Measurements from ENCODE around the gene SLC13A3. TPM values are rescaled to one million over a fixed set of nuclear protein-coding genes. Genes with fewer than 3 reads are reported as not detected.
A peak's percentile ranks its signal among the peaks of the same experiment; 100 is the strongest.

The SLC13A3 gene
- total RNA-seq, result under 1 TPM; 0.07 TPM

GRCh38 chr20:46651091-46651962 is at the start of gene SLC13A3:
Gene SLC13A3 (minus strand): TSS chr20:46651459. CDS start chr20:46651421, 38 bp downstream.
- POLR2A ChIA-PET, result no interaction called here

GRCh38 chr20:46701057-46701456 is 49.8 kb upstream of the SLC13A3 start:
- ATAC-seq (no peak), DNase-seq (no peak)
- Mint-ChIP-seq H3K27me3 (peaks cover 27% of the 10 kb centered on the region), H3K9me3 (ENCODE audit: low read depth) (peaks cover 2% of the 10 kb centered on the region), H3K36me3 (ENCODE audit: low read depth) (no peaks in the 10 kb centered on the region), H3K4me1 (peaks cover 3% of the 10 kb centered on the region), H3K4me3 (no peak overlapping the region), H3K27ac (no peak overlapping the region)
- CTCF ChIA-PET, result interaction anchor here (0.5 to 0.6 kb wide), 2 partner anchors 29 to 106 kb away, joined by 3 read pairs; no protein-coding TSS in a partner anchor
- POLR2A ChIA-PET, result no interaction called here
- intact Hi-C loops (cut with DNase I, micrococcal nuclease), result no loop called here

More at GRCh38 chr20:46651091-46651962, at the start of gene SLC13A3:
- ATAC-seq (no peak), DNase-seq (no peak)
- Mint-ChIP-seq H3K9me3 (ENCODE audit: low read depth) (no peaks in the 10 kb centered on the region), H3K27me3 (peaks cover 33% of the 10 kb centered on the region), H3K36me3 (ENCODE audit: low read depth) (no peaks in the 10 kb centered on the region), H3K4me3 (no peak within 1 kb of the TSS), H3K4me1 (no peaks in the 10 kb centered on the region), H3K27ac (no peak within 1 kb of the TSS)
- CTCF ChIA-PET, result interaction anchor here (1.1 kb wide), 1 partner anchor 43 kb away, joined by 3 read pairs; no protein-coding TSS in a partner anchor
- intact Hi-C loops (cut with DNase I, micrococcal nuclease), result no loop called here

- Mint-ChIP-seq H3K4me1 (peaks cover 4% of the 10 kb centered on the region), H3K27ac (no peak overlapping the region), H3K36me3 (ENCODE audit: low read depth) (no peaks in the 10 kb centered on the region), H3K9me3 (ENCODE audit: low read depth) (peaks cover 2% of the 10 kb centered on the region), H3K4me3 (no peak overlapping the region), H3K27me3 (peaks cover 25% of the 10 kb centered on the region)
- no peak for ATAC-seq
- CTCF ChIA-PET, result interaction anchor here (0.5 to 0.6 kb wide), 2 partner anchors 29 to 106 kb away, joined by 3 read pairs; no protein-coding TSS in a partner anchor
- POLR2A ChIA-PET, result no interaction called here
- DNase-seq, result no peak
- intact Hi-C loops (cut with DNase I, micrococcal nuclease), result no loop called here
Measured at GRCh38 chr20:46700481-46700880, 49.2 kb upstream of the SLC13A3 start.

- POLR2A ChIA-PET, result no interaction called here
- peaks cover 20% of the 10 kb centered on the region for H3K27me3 Mint-ChIP-seq
- CTCF ChIA-PET, result no interaction called here
- no peaks in the 10 kb centered on the region for H3K36me3 Mint-ChIP-seq (ENCODE audit: low read depth)
- DNase-seq, result peak; percentile 39
- intact Hi-C loops (cut with DNase I, micrococcal nuclease), result no loop called here
- H3K9me3 Mint-ChIP-seq (ENCODE audit: low read depth), result peaks cover 2% of the 10 kb centered on the region
- H3K4me3 Mint-ChIP-seq, result no peak overlapping the region
- H3K4me1 Mint-ChIP-seq, result peaks cover 4% of the 10 kb centered on the region
- no peak overlapping the region for H3K27ac Mint-ChIP-seq
- ATAC-seq, result no peak
Measured at GRCh38 chr20:46699651-46700359, 48.5 kb upstream of the SLC13A3 start.

GRCh38 chr20:46698788-46699187 is 47.5 kb upstream of the SLC13A3 start:
- H3K36me3 Mint-ChIP-seq (ENCODE audit: low read depth), result no peaks in the 10 kb centered on the region
- intact Hi-C loops (cut with DNase I, micrococcal nuclease), result no loop called here
- no peak overlapping the region for H3K4me3 Mint-ChIP-seq
- CTCF ChIA-PET, result no interaction called here
- H3K9me3 Mint-ChIP-seq (ENCODE audit: low read depth), result peaks cover 2% of the 10 kb centered on the region
- no peak for ATAC-seq
- POLR2A ChIA-PET, result no interaction called here
- H3K27ac Mint-ChIP-seq, result no peak overlapping the region
- H3K27me3 Mint-ChIP-seq, result peaks cover 16% of the 10 kb centered on the region
- peaks cover 10% of the 10 kb centered on the region for H3K4me1 Mint-ChIP-seq
- no peak for DNase-seq

GRCh38 chr20:46696791-46697279 is 45.6 kb upstream of the SLC13A3 start:
- peaks cover 2% of the 10 kb centered on the region for H3K9me3 Mint-ChIP-seq (ENCODE audit: low read depth)
- H3K27me3 Mint-ChIP-seq, result peaks cover 14% of the 10 kb centered on the region
- no peaks in the 10 kb centered on the region for H3K36me3 Mint-ChIP-seq (ENCODE audit: low read depth)
- no peak for ATAC-seq
- no peak overlapping the region for H3K4me3 Mint-ChIP-seq
- intact Hi-C loops (cut with DNase I, micrococcal nuclease), result no loop called here
- ChIA-PET POLR2A (no interaction called here), CTCF (interaction anchor here (1.0 to 1.9 kb wide), 2 partner anchors 16 to 299 kb away, joined by 3 to 9 read pairs; no protein-coding TSS in a partner anchor)
- no peak for DNase-seq
- H3K27ac Mint-ChIP-seq, result no peak overlapping the region
- peaks cover 10% of the 10 kb centered on the region for H3K4me1 Mint-ChIP-seq

GRCh38 chr20:46695892-46696291 is 44.6 kb upstream of the SLC13A3 start:
- no peak for DNase-seq
- H3K27ac Mint-ChIP-seq, result no peak overlapping the region
- CTCF ChIA-PET, result interaction anchor here (1.9 kb wide), 1 partner anchor 15 kb away, joined by 9 read pairs; no protein-coding TSS in a partner anchor
- intact Hi-C loops (cut with DNase I, micrococcal nuclease), result no loop called here
- POLR2A ChIA-PET, result interaction anchor here (1.0 kb wide), 1 partner anchor 10 kb away, joined by 3 read pairs; no protein-coding TSS in a partner anchor
- peaks cover 11% of the 10 kb centered on the region for H3K4me1 Mint-ChIP-seq
- H3K9me3 Mint-ChIP-seq (ENCODE audit: low read depth), result peaks cover 2% of the 10 kb centered on the region
- H3K27me3 Mint-ChIP-seq, result peaks cover 12% of the 10 kb centered on the region
- peak; percentile 47 for ATAC-seq
- no peaks in the 10 kb centered on the region for H3K36me3 Mint-ChIP-seq (ENCODE audit: low read depth)
- H3K4me3 Mint-ChIP-seq, result no peak overlapping the region

GRCh38 chr20:46694484-46694883 is 43.2 kb upstream of the SLC13A3 start:
- peaks cover 6% of the 10 kb centered on the region for H3K27me3 Mint-ChIP-seq
- peaks cover 2% of the 10 kb centered on the region for H3K9me3 Mint-ChIP-seq (ENCODE audit: low read depth)
- no peak overlapping the region for H3K4me3 Mint-ChIP-seq
- ChIA-PET POLR2A (no interaction called here), CTCF (interaction anchor here (0.8 to 1.9 kb wide), 5 partner anchors 9 to 255 kb away, joined by 3 to 5 read pairs (median 3); no protein-coding TSS in a partner anchor)
- DNase-seq, result no peak
- H3K27ac Mint-ChIP-seq, result no peak overlapping the region
- H3K36me3 Mint-ChIP-seq (ENCODE audit: low read depth), result no peaks in the 10 kb centered on the region
- H3K4me1 Mint-ChIP-seq, result peaks cover 17% of the 10 kb centered on the region
- peak; percentile 25 for ATAC-seq
- intact Hi-C loops (cut with DNase I, micrococcal nuclease), result no loop called here

GRCh38 chr20:46691196-46691595 is 39.9 kb upstream of the SLC13A3 start:
- intact Hi-C loops (cut with DNase I, micrococcal nuclease), result no loop called here
- H3K4me3 Mint-ChIP-seq, result no peak overlapping the region
- H3K27me3 Mint-ChIP-seq, result no peaks in the 10 kb centered on the region
- no peak for ATAC-seq
- no peak for DNase-seq
- POLR2A ChIA-PET, result no interaction called here
- H3K9me3 Mint-ChIP-seq (ENCODE audit: low read depth), result no peaks in the 10 kb centered on the region
- H3K36me3 Mint-ChIP-seq (ENCODE audit: low read depth), result peaks cover 12% of the 10 kb centered on the region
- H3K4me1 Mint-ChIP-seq, result peaks cover 36% of the 10 kb centered on the region
- H3K27ac Mint-ChIP-seq, result no peak overlapping the region
- CTCF ChIA-PET, result no interaction called here

GRCh38 chr20:46690219-46691106 is 39.2 kb upstream of the SLC13A3 start:
- CTCF ChIA-PET, result interaction anchor here (1.6 to 1.9 kb wide), 2 partner anchors 9 to 385 kb away, joined by 4 to 10 read pairs; no protein-coding TSS in a partner anchor
- POLR2A ChIA-PET, result interaction anchor here (0.9 kb wide), 1 partner anchor 177 kb away, joined by 3 read pairs; the partner anchor contains the start of gene ZNF334
- Mint-ChIP-seq H3K9me3 (ENCODE audit: low read depth) (no peaks in the 10 kb centered on the region), H3K4me1 (peaks cover 39% of the 10 kb centered on the region), H3K27ac (peak overlapping the region; percentile 91), H3K27me3 (no peaks in the 10 kb centered on the region), H3K4me3 (peak overlapping the region; percentile 91), H3K36me3 (ENCODE audit: low read depth) (peaks cover 17% of the 10 kb centered on the region)
- no peak for ATAC-seq
- no peak for DNase-seq
- intact Hi-C loops (cut with DNase I, micrococcal nuclease), result no loop called here

Measured in activated CD4-positive, alpha-beta T cell treated with anti-CD3 and anti-CD28 coated beads for 36 hours (primary cell).